Activated T-cell treated with anti-CD3 and anti-CD28 coated beads for 1 hour (primary cell): ENCODE results near the gene KAT14.
"Not testable (repeated sequence)": the region's sequence is repeated elsewhere in the genome, so short reads cannot be mapped to it uniquely, and the experiment has no call there.

Source experiments
- DNase-seq: peaks from one replicate; pipeline ENCODE4 v3.0.0-alpha.2; 2020; ENCODE audit warnings: low read depth

KAT14 gene

DNA sequence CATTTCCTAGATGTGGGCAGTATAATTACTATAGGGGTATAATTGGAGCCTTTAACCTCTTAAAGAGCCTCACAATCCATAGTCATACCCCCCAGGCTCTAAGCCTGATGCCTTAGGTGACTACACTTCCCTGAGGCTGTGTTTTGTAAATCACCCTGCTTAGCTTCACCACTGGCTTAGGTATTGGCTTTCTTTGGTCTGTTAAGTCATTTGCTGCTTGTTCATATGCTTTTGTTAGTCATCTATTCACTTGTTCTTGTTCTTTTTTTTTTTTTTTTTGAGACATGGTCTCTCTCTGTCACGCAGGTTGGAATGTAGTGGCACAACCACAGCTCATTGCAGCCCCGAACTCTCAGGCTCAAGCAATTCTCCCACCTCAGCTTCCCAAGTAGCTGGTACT lies 26.7 kb downstream of the KAT14 start:
- no peak for DNase-seq

DNA sequence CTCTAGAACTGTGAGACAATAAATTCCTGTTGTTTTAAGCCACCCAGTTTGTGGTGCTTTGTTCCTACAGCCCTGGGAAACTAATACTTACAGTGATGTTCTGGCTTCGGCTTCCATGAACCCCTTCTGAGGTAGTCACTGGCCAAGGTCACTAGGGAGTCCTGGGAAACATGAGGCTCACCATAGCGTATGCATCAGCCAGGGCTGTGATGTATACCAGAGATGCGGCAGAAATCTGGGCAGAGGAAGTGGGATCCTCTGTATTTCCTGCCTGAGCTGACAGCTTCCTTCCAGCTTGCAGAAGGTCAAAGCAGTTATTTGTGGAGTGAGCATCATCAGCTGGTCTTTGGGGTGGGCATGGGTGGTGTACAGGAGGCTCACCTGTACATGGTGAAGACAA lies 27.9 kb downstream of the KAT14 start:
- no peak for DNase-seq

DNA sequence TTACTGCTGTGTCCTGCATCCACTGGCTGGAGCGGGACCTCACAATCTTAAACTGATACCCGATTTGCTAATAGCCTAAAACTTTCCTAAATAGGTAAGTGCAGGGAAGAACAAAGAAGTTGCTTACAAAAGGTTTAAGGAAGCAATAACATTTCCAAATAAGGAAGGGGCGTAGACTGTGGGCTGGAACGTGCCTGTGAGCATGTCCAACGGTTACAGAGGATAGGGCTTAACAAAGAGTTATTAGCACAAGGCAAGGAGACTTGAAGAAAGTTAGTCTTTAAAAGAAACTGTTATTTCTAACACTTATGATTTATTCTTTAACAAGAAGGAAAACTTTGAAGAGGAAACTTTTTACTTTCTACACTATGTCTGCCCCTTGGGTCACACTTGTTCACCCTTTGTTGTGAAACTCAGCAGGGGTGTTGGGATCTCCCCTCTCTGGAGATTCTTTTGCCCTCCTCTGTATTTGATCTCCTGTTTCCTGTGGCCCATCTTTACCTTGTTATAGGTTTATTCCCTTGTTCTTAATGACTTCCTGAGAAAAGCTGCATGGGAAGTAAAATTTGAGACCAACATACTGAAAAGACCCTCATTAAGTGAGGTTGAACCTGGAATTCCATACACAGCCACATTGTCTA lies 28.7 kb downstream of the KAT14 start:
- DNase-seq, result no peak

DNA sequence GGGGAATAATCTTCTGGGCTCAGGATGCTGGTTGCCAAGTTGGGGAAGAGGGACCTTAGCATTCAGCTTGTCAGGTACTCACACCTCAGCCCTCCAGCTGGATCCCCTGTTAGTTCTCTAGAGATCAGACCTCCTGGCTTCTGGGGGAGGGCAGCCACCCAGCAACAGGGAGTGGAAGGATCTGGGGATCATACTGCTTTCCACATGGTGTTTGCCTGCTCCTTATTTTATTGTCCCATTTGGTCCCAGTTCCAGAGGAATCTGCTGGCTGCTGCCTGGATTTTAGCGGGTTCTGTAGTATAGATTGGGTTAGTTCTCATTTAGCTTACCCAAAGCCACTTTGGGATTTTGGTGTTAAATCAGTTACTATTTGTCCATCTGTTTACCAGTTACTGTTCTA lies 29.3 kb downstream of the KAT14 start:
- DNase-seq, result no peak

DNA sequence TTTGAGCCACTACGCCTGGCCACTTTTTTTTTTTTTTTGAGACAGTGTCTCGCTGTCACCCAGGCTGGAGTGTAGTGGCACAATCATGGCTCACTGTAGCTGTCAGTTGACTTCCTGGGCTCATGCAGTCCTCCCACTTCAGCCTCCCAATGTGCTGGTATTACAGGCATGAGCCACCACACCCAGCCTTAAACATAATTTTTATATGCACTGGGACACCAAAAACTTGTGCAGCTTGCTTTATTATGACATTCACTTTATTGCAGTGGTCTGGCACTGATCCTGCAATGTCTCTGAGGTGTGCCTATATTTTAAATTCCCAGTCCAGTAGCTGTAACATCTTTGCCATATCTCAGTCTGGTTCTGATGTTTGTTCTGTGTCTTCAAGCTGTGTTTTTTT lies 34.7 kb downstream of the KAT14 start:
- DNase-seq, result no peak

DNA sequence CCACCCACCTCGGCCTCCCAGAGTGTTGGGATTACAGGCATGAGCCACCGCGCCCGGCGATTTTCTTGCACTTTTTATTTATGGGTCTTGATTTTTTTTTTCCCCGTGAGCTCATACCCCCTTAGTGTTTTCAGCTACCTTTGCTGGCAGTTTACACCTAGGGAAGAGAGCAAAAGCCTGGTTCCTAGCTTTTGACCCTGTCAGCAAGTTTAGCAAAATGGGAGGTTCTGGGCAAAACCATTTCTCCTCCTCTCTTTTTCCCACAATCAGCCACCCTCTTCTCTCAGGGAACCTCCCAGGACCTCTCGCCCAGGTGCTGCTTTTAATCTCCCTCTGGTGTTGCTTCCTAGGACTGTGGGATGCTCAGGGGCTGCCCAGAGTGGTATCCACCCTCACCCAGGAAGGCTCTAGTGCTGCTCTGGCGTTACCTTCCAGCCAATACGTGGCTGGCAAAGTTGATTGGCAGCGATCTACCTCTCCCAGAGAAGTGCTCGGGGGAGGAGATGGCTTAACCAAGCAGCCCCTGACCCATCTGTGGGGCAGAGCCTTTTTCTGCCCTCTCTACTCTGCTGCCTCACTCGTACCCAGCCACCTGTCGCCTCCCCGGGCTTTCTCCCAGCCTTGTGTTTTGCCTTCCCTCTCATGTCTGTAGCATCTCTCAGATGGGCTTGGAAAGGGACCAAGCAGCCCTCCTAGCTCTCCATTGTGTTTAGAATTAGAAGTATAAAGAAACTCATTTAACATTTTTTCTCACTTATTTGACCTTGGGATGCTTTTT lies 37.4 kb downstream of the KAT14 start:
- DNase-seq, result no peak

DNA sequence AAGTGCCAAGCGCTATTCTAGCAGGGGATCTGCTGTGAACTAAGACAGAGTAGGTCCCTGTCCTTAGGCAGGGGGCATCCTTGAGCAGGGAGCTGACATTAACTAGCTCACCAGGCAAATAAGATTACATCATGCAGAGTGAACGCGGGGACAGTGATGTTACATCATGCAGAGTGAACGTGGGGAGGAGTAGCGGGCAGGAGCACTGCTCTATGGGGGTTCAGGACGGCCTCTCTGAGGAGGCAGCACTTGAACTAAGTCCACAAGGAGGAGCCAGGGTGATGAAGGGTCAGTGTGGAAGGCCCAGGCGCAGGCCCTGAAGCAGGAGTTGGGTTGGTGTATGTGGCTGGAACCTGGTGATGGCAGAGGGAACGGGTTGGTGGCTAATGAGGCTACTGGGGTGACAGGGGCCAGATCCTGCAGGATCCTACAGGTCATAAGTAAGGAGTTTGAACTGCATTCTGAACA lies 38.7 kb downstream of the KAT14 start:
- DNase-seq, result no peak

DNA sequence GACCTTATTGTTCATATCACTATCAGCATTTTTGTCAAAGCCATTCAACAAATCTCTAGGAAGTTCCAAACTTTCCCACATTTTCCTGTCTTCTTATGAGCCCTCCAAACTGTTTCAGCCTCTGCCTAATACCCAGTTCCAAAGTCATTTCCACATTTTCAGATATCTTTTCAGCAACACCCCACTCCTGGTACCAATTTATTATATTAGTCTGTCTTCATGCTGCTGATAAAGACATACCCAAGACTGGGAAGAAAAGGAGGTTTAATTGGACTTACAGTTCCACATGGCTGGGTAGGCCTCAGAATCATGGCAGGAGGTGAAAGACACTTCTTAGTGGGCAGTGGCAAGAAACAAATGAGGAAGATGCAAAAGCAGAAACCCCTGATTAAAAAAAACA lies 42.7 kb downstream of the KAT14 start:
- not testable (repeated sequence) for DNase-seq

DNA sequence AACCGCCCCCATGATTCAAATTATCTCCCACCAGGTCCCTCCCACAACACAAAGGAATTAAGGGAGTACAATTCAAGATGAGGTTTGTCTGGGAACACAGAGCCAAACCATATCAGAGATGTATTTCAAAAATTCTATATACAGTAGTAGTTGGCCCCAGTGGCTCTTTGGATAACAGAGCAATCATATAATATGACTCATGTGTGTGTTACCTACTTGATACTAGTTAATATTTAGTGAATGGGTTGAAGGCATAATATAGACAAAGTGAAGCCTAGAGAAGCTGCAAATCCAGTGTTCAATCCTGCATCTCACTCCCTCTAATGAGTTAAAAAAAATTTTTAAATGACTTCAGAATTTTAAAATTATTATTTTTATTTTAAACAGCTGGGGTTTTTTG lies 43.2 kb downstream of the KAT14 start:
- DNase-seq, result no peak

DNA sequence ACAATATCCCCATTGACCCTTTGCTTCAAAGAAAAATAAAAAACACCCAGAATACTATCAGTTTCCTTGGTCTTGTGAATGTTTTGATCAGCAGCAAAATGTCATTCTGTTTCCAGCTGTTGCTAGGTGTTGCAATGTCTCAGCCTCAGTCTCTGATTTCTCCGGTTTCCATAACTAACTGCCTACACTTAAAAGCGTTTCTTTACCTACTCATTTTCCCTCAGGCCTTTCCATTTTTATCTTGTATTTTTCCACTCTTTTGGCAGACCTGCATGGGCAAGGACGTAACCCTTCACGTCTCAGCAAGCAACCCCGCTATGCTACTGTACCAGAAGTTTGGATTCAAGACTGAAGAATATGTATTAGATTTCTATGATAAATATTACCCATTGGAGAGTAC lies 49.4 kb downstream of the KAT14 start:
- no peak for DNase-seq

DNA sequence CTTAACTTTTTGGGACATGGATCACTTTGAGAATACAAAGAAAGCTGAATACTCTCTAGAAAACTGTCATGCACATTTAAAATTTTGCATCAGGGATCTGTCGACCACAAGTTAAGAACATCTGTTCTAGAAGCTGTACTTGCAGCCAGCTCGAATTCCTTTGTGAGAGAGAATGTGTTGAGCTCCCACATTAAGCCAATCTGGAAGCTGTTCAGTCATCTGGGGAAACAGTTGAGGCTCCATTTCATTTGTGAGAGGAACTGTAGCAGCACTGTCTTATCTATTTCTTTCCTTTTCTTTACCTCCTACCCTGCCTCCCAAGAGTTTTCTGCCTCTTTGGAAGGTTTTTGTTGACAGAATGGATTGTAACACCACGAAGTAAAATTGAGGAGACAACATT lies 50.8 kb downstream of the KAT14 start:
- no peak for DNase-seq

DNA sequence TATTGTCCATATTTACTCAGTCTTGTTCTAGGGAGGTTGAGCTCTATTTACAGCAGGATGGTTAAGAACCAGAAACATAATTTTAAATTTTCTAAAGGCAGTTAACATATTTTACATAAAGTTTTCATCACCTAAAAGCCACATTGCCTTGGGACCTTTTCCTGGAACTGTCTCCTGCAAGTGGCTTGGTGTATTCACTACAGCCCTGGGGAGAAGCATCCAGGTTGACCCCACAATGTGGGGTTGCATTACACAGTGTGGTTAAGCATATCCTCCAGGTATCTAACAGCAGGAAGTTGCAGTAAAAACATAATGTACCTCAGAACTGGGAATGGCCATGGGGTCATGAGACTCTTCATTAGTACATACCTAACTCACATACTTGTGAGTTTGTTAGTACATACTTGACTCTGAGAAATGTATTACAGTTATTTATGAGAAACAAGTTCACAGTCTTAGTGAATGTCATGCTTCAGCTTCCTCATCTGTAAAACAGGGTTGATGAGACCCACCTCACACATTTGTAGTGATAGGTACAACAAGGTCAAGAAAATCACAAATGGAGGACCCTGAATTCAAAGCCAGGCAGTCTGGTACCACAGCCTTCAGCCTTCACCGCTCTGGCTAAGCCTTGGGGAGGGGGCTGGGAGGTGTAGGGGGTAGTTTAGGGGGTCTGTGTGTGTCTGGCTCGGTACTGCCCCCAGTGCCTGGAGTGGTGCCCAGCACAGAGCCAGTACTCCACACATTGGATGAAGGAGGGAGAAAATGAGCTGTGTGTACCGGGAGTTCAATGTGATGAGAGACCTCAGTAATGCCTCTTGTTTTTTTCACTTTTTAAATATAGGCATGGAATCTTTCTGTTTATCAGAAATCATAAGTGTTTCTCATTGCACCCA lies 52.9 kb downstream of the KAT14 start:
- DNase-seq, result no peak

DNA sequence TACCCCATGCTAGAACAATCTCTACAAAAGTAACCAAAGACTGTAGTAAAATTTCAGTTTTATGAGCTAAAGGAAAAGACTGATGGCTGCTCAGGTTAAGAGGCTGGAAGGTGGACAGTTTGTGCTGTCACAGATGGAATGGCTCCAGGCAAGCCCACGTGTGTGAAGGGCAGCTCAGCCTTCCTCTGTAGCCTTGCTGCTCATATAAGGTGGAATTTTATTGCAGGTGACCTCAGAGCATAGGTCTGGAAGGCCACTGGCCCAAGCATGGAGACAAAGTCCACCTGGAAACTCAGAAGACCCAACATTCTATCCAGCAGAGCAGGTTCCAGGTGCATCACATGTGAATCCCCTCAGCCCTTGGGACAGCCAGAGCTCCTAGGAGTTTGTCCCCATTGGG lies 53.6 kb downstream of the KAT14 start:
- DNase-seq, result no peak

DNA sequence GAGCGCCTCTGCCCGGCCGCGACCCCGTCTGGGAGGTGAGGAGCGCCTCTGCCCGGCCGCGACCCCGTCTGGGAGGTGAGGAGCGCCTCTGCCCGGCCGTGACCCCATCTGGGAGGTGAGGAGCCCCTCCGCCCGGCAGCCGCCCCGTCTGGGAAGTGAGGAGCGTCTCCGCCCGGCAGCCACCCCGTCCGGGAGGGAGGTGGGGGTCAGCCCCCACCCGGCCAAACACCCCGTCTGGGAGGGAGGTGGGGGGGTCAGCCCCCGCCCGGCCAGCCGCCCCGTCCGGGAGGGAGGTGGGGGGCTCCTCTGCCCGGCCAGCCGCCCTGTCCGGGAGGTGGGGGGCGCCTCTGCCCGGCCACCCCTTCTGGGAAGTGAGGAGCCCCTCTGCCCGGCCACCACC lies 56.8 kb downstream of the KAT14 start:
- DNase-seq, result not testable (repeated sequence)

DNA sequence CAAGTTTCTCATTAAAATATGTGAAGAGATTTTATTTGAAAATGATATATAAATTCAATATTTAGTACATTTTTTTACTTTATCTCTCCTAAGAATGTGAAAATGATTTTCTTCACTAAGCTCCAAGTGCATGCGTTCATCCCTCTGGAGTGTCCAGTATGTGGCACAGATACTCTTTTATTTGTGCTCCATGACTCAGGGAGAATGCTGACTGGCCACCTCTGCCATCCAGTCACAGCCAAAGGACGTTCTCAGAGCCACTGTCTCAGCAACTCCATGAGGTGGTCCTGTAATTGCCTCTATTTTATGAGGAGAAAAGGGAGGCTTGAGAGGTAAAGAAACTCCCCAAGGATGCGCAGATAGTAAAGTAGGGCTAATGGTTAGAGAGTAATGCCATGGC lies 58.3 kb downstream of the KAT14 start:
- DNase-seq, result no peak

DNA sequence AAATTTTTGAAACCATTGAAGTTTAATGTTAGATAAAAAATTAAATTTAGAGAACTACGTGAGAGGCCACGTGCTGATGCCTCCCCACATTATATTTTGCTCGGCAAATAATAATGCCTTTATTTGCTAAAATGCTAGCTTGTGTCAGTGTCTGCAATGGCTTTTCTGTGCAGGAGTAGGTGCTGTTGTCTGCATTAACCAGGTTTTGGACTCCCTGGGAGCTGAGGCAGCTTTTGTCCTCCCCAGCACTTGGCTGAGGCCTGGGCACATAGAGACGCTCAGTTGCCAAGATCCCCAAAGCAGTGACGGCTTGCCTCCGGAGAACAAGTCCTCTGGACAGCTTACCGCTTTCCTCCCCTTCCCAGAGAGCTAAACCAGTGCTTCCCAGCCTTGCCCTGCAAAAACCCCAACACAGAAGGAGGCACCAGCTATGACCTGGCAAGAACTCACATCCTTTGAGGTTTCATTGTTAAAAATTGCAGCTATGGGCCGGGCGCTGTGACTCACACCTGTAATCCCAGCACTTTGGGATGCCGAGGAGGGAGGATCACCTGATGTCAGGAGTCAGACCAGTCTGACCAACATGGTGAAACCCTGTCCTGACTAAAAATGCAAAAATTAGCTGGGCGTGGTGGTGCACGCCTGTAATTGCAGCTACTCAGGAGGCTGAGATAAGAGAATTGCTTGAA lies 59.9 kb downstream of the KAT14 start:
- DNase-seq, result no peak

DNA sequence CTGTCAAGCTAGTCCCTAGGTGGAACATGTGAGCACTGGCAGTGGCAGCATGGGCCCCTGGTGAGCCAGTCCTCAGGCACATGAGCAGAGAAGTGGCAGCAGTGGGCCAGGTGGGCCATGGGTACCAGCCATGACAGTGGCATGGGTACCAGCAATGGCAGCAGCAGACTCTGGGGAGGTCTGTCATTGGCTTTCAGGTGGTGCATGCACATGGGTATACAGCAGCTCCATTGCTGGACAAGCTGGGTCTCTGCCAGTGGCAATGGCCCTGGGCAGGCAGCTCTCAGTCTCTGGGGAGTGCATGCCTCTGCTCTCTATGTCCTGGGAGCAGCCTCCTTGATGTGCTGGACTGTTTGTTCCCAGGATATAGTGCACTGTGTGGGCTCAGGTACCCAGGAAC lies 65.3 kb downstream of the KAT14 start:
- DNase-seq, result no peak

DNA sequence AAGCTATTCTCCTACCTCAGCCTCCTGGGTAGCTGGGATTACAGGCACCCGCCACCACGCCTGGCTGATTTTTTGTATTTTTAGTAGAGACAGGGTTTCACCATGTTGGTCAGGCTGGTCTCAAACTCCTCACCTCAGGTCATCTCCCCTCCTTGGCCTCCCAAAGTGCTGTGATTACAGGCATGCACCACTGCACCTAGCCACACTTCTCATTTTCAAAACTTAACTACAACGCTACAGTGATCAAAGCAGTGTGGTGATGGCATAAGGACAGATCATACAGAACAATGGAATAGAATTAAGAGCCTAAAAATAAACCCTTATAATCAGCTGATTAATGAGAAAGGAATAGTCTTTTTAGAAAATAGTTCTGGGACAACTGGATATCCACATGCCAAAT lies 66.0 kb downstream of the KAT14 start:
- not testable (repeated sequence) for DNase-seq

DNA sequence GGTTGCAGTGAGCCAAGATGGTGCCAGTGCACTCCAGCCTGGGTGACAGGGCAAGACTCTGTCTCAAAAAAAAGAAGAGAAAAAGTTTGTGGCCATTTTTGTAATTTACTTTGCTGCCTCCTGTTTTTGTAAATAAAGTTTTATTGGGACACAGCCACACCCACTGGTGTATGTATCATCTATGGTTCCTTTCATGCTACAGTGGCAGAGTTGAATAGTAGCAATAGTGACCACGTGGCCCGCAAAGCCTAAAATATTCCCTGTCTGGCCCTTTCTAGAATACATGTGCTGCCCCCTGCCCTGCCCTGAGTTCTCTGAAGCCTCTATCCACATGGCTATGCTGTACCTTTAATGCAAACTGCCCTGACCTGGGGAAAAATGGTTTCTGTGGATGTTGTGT lies 75.3 kb downstream of the KAT14 start:
- DNase-seq, result no peak

DNA sequence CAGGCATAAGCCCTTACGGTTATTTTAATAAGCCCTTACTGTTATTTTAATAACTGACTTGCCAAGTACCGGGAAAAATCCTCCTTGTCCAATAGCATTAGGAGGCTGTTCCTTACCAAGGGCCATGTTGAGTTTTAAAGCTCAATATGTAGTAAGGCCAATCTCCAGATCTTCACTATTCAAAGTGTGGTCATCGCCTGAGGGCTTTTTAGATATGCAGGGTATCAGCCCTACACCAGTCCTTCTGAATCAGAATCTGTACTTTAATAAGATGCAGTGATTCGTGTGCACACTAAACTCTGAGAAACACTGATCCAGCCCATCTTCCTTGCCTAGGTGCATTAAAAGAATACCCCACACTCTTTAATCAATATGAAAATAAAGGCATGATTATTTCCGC lies 77.9 kb downstream of the KAT14 start:
- DNase-seq, result no peak

DNA sequence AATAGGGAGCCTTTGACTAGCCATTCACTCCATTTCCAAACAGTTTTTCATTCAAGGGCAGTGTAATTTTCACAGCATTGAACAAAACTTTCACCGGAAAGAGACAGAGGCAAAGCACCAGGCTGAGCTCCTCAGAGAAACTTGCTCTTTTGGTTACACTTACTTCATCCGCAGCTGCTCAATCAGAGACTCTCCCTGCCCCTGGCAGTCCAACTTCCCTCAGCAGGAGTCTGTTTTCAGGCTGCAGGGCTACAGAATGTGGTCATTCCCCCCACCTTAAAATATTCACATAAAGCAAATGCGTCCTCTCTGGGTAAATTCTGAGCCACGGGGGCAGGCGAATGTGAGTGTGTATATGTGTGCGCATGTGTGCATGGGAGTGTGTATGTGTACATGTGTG lies 80.6 kb downstream of the KAT14 start:
- DNase-seq, result no peak

DNA sequence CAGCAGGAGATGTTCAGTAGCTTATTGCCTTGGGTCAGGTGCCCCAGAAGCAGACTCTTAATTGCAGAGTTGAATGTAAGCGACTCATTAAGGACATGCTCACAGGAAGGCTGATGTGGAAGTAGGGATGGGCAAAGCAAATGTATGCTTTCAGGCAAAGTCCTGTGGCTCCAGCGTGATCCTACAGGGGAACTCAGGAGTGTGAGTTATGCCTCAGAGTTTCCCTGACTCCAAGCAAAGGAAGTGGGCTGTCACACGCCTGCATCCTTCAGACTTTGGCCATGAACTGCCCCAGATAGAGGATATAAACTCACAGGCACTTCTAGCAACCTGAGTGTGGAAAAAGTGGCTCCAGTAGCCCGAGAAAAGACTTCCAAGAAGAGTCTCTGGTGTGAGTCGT lies 85.7 kb downstream of the KAT14 start:
- DNase-seq, result no peak
